Left ventricle myocardium inferior (tissue), 1 donor: ENCODE data around the gene SCAMP2. TPM values are rescaled to one million over a fixed set of nuclear protein-coding genes. Genes with fewer than 3 reads are reported as not detected.

Experiments
- DNase-seq: peaks from one replicate; pipeline ENCODE4 v3.0.0-alpha.2; 2020
- H3K27ac ChIP-seq: fragments of 200-600 bp; replicated peaks from 2 replicates; pipeline ENCODE4 v1.8.0; 2021
- H3K27me3 ChIP-seq: fragments of 200-600 bp; 2 replicates; pipeline ENCODE4 v1.8.0; 2021; ENCODE audit warnings: low read depth
- H3K36me3 ChIP-seq: fragments of 200-600 bp; 2 replicates; pipeline ENCODE4 v1.8.0; 2021
- H3K4me1 ChIP-seq: fragments of 200-600 bp; 2 replicates; pipeline ENCODE4 v1.8.0; 2021
- H3K4me3 ChIP-seq: fragments of 200-600 bp; 2 replicates; pipeline ENCODE4 v1.8.0; 2021; ENCODE audit warnings: mild to moderate bottlenecking, moderate library complexity
- H3K9me3 ChIP-seq: fragments of 200-600 bp; replicated peaks from 2 replicates; pipeline ENCODE4 v1.8.0; 2021
- intact Hi-C: fragments of 100-400 bp; cut with micrococcal nuclease; formaldehyde crosslinking; loops from one replicate; pipeline ENCODE4 v1.11.0; 2022
- total RNA-seq: library from RNA; stranded (reverse); fragmentation: NEBNext Ultra II Directional; extraction: Animal tissue kit (Norgen Biotek cat#: 25700); gene quantifications from one replicate; pipeline ENCODE4 v1.2.1, GENCODE V29; 2021
- TF ChIP-seq, protein P1 (sequence below): fragments of 200-600 bp; IDR thresholded peaks from 2 replicates; pipeline ENCODE4 v1.8.0; 2021; ENCODE audit warnings: antibody characterized with exemption, mild to moderate bottlenecking, borderline replicate concordance
- donor health status: DM: no; HTN: yes; CAD: no; lungs with severe emphysema.

The SCAMP2 gene
- total RNA-seq, 1 donor from 2014 or later: 40.7 TPM

DNA sequence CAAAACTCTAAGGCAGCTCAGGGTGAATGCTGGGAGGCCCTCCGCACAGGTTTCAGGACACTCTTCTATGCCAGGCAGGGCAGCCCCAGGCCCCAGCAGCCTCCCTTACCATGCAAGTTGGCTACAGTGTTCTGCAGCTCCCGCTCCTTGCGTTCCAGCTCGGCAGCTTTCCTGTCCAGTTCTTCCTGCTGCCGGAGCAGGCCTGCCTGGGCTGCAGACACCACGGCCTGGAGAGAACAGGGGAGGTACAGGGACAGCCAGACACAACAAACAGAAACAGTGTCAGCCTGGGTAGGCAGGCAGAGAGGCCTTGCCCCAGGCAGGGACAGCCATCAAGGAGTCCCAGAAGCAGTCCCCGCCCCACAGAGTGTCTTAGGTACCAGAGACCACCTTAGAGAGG, 21.2 kb downstream of the SCAMP2 start:
- no peak for DNase-seq
- no peaks in the 10 kb centered on the region for H3K27me3 ChIP-seq
- TF ChIP-seq, protein P1, sequence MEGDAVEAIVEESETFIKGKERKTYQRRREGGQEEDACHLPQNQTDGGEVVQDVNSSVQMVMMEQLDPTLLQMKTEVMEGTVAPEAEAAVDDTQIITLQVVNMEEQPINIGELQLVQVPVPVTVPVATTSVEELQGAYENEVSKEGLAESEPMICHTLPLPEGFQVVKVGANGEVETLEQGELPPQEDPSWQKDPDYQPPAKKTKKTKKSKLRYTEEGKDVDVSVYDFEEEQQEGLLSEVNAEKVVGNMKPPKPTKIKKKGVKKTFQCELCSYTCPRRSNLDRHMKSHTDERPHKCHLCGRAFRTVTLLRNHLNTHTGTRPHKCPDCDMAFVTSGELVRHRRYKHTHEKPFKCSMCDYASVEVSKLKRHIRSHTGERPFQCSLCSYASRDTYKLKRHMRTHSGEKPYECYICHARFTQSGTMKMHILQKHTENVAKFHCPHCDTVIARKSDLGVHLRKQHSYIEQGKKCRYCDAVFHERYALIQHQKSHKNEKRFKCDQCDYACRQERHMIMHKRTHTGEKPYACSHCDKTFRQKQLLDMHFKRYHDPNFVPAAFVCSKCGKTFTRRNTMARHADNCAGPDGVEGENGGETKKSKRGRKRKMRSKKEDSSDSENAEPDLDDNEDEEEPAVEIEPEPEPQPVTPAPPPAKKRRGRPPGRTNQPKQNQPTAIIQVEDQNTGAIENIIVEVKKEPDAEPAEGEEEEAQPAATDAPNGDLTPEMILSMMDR: no peak
- intact Hi-C loops: no loop called here
- H3K36me3 ChIP-seq: peaks cover 67% of the 10 kb centered on the region
- H3K4me1 ChIP-seq: peaks cover 31% of the 10 kb centered on the region
- no peaks in the 10 kb centered on the region for H3K9me3 ChIP-seq
- no peak overlapping the region for H3K27ac ChIP-seq
- no peak overlapping the region for H3K4me3 ChIP-seq

DNA sequence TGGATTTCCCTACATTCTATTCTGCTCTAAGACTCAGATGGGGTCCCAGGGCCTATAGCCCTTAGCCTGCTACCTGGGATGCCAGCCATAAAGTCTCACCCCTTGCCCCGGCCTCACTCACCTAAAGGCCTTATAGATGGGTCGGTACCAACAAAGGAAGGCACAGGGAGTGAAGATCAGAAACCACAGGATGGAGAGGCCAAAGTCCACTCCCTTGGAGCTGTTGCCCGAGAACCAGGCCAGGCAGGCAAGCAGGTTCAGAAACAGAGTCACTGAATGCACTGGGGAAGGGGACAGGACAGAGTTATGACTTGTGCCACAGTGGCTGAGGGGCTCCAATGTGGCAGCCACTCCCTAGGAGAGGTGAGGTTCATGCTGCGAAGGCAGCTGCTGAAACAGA, 22.8 kb downstream of the SCAMP2 start:
- Histone ChIP-seq H3K36me3 (peaks cover 74% of the 10 kb centered on the region), H3K9me3 (no peaks in the 10 kb centered on the region), H3K4me1 (peaks cover 20% of the 10 kb centered on the region), H3K4me3 (no peak overlapping the region), H3K27ac (no peak overlapping the region), H3K27me3 (no peaks in the 10 kb centered on the region)
- no peak for DNase-seq
- TF ChIP-seq, protein P1: no peak
- intact Hi-C loops: no loop called here

DNA sequence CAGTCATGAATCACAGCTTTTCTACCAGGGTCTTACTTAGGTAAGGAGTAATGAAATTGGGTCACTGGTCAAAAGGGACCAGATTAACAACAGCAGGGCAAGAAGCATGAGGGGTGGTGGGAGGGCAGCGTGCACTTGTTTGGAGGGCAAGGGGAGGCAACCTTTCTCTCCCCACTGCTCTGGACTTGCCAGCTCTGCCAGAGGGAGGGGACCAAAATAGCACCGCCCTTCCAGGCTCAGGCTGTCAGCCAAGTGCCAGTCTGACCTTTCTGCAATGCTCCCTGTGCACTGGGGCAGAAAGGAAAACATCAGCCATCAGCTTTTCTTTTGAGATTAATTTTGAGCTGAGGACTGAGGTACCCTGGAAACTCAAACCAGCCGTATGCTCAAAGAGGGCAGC, 25.7 kb downstream of the SCAMP2 start:
- DNase-seq: peak; percentile 68
- Histone ChIP-seq H3K36me3 (peaks cover 63% of the 10 kb centered on the region), H3K27me3 (no peaks in the 10 kb centered on the region), H3K9me3 (no peaks in the 10 kb centered on the region), H3K27ac (peak overlapping the region; percentile 64), H3K4me1 (peaks cover 34% of the 10 kb centered on the region), H3K4me3 (no peak overlapping the region)
- TF ChIP-seq, protein P1: no peak
- intact Hi-C loops: no loop called here

DNA sequence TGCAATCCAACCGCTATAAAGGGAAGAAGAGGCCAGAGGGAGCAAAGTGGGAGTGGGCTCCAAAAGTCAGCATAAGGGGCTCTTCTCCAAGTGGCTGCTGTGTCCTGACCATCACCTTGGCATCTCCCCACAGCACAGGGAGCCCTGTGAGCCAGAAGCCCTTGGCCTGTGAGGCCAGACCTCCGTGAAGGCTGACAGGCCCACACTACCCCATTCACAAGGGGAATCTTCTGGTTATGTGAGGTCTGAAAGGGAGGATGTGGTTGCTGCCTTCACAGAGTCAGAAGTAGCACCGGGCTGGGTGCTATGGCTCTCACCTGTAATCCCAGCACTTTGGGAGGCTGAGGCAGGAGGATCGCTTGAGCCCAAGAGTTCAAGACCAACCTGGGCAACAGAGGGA, 27.6 kb downstream of the SCAMP2 start:
- Histone ChIP-seq H3K4me1 (peaks cover 49% of the 10 kb centered on the region), H3K27me3 (no peaks in the 10 kb centered on the region), H3K27ac (no peak overlapping the region), H3K36me3 (peaks cover 44% of the 10 kb centered on the region), H3K9me3 (no peaks in the 10 kb centered on the region), H3K4me3 (no peak overlapping the region)
- TF ChIP-seq, protein P1: no peak
- DNase-seq: no peak
- intact Hi-C loops: no loop called here

DNA sequence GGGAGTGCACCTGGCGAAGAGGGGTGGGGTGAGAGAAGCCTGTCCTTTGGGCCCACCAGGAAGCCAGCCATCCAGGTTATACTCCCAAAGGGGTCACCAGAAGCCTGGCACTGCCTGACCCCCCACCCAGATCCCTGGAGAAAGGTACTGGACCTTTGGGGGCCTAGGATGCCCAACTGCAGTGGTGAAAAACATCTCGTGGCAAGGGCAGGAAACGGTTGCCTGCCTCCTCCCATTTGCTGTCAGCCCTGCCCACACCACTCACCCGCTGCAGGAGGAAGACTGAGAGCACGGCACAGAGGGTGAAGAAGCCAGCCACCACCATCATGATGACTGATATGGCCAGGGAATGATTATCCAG, 28.0 kb downstream of the SCAMP2 start:
- Histone ChIP-seq H3K36me3 (peaks cover 40% of the 10 kb centered on the region), H3K4me1 (peaks cover 49% of the 10 kb centered on the region), H3K27me3 (no peaks in the 10 kb centered on the region), H3K27ac (no peak overlapping the region), H3K4me3 (no peak overlapping the region), H3K9me3 (no peaks in the 10 kb centered on the region)
- intact Hi-C loops: no loop called here
- DNase-seq: no peak
- TF ChIP-seq, protein P1: no peak
